Measurements from ENCODE around the gene DDX47. TPM values are rescaled to one million over a fixed set of nuclear protein-coding genes. Genes with fewer than 3 reads are reported as not detected.

The DDX47 gene
- total RNA-seq, 1 experiment from 2014 or later, result 60.5 TPM

- Mint-ChIP-seq H3K36me3 (ENCODE audit: insufficient read depth, unreplicated experiment) (peaks cover 29% of the 10 kb centered on the region), H3K4me3 (ENCODE audit: low read depth, unreplicated experiment) (no peak overlapping the region), H3K4me1 (ENCODE audit: low read depth, unreplicated experiment) (peaks cover 71% of the 10 kb centered on the region), H3K27ac (ENCODE audit: unreplicated experiment) (peak overlapping the region; percentile 20), H3K27me3 (ENCODE audit: unreplicated experiment) (no peaks in the 10 kb centered on the region), H3K9me3 (ENCODE audit: low read depth, unreplicated experiment) (no peaks in the 10 kb centered on the region)
- intact Hi-C loops (cut with micrococcal nuclease; ENCODE audit: unreplicated experiment), result loop anchor here (10.0 kb wide), 1 partner anchor 387 kb away; the partner anchor contains the start of gene EMP1
- no peak for TF ChIP-seq CTCF (IDR thresholded peaks at IDR 0.05; ENCODE audit: unreplicated experiment)
- no TSS peak for BruUV-seq (replicated peaks)
- CTCF ChIA-PET, result interaction anchor here (0.6 kb wide), 1 partner anchor 114 kb away, joined by 7 read pairs; no protein-coding TSS in a partner anchor
- no peak for DNase-seq
These were observed 5.0 kb upstream of the DDX47 start for GRCh38 chr12:12807970-12808702.

GRCh38 chr12:12810553-12811021 lies 2.6 kb upstream of the DDX47 start:
- H3K36me3 Mint-ChIP-seq (ENCODE audit: insufficient read depth, unreplicated experiment), result peaks cover 37% of the 10 kb centered on the region
- intact Hi-C loops (cut with micrococcal nuclease; ENCODE audit: unreplicated experiment), result loop anchor here (5.0 kb wide), 1 partner anchor 172 kb away; no protein-coding TSS in a partner anchor
- TF ChIP-seq CTCF (IDR thresholded peaks at IDR 0.05; ENCODE audit: unreplicated experiment), result no peak
- H3K4me1 Mint-ChIP-seq (ENCODE audit: low read depth, unreplicated experiment), result peaks cover 63% of the 10 kb centered on the region
- H3K9me3 Mint-ChIP-seq (ENCODE audit: low read depth, unreplicated experiment), result no peaks in the 10 kb centered on the region
- no peak for DNase-seq
- no peak overlapping the region for H3K27ac Mint-ChIP-seq (ENCODE audit: unreplicated experiment)
- H3K27me3 Mint-ChIP-seq (ENCODE audit: unreplicated experiment), result no peaks in the 10 kb centered on the region
- CTCF ChIA-PET, result no interaction called here
- H3K4me3 Mint-ChIP-seq (ENCODE audit: low read depth, unreplicated experiment), result no peak overlapping the region
- no TSS peak for BruUV-seq (replicated peaks)

GRCh38 chr12:12811343-12811742 lies 1.8 kb upstream of the DDX47 start:
- intact Hi-C loops (cut with micrococcal nuclease; ENCODE audit: unreplicated experiment), result loop anchor here (5.0 kb wide), 1 partner anchor 171 kb away; no protein-coding TSS in a partner anchor
- no peaks in the 10 kb centered on the region for H3K27me3 Mint-ChIP-seq (ENCODE audit: unreplicated experiment)
- peaks cover 40% of the 10 kb centered on the region for H3K36me3 Mint-ChIP-seq (ENCODE audit: insufficient read depth, unreplicated experiment)
- H3K27ac Mint-ChIP-seq (ENCODE audit: unreplicated experiment), result no peak overlapping the region
- CTCF ChIA-PET, result interaction anchor here (1.7 kb wide), 1 partner anchor 25 kb away, joined by 6 read pairs; no protein-coding TSS in a partner anchor
- H3K4me1 Mint-ChIP-seq (ENCODE audit: low read depth, unreplicated experiment), result peaks cover 63% of the 10 kb centered on the region
- no peak overlapping the region for H3K4me3 Mint-ChIP-seq (ENCODE audit: low read depth, unreplicated experiment)
- no peak for TF ChIP-seq CTCF (IDR thresholded peaks at IDR 0.05; ENCODE audit: unreplicated experiment)
- DNase-seq, result no peak
- no peaks in the 10 kb centered on the region for H3K9me3 Mint-ChIP-seq (ENCODE audit: low read depth, unreplicated experiment)
- no TSS peak for BruUV-seq (replicated peaks)

GRCh38 chr12:12812174-12812573 lies 972 bp upstream of the DDX47 start:
- H3K9me3 Mint-ChIP-seq (ENCODE audit: low read depth, unreplicated experiment), result no peaks in the 10 kb centered on the region
- intact Hi-C loops (cut with micrococcal nuclease; ENCODE audit: unreplicated experiment), result loop anchor here (5.0 kb wide), 1 partner anchor 170 kb away; no protein-coding TSS in a partner anchor
- H3K4me1 Mint-ChIP-seq (ENCODE audit: low read depth, unreplicated experiment), result peaks cover 61% of the 10 kb centered on the region

More at GRCh38 chr12:12812174-12812573, 972 bp upstream of the DDX47 start:
- no peak for TF ChIP-seq CTCF (IDR thresholded peaks at IDR 0.05; ENCODE audit: unreplicated experiment)
- CTCF ChIA-PET, result interaction anchor here (0.7 to 2.8 kb wide), 11 partner anchors 9 to 164 kb away, joined by 3 to 17 read pairs (median 4); partner anchors contain the start of gene GPRC5A
- no peaks in the 10 kb centered on the region for H3K27me3 Mint-ChIP-seq (ENCODE audit: unreplicated experiment)
- DNase-seq, result peak; percentile 63
- H3K36me3 Mint-ChIP-seq (ENCODE audit: insufficient read depth, unreplicated experiment), result peaks cover 42% of the 10 kb centered on the region
- H3K4me3 Mint-ChIP-seq (ENCODE audit: low read depth, unreplicated experiment), result no peak overlapping the region
- H3K27ac Mint-ChIP-seq (ENCODE audit: unreplicated experiment), result no peak overlapping the region
- BruUV-seq (replicated peaks), result no TSS peak

Measured in Calu3 (cell line).